ENCODE results near the gene DOCK6. TPM values are rescaled to one million over a fixed set of nuclear protein-coding genes. Genes with fewer than 3 reads are reported as not detected.

The DOCK6 gene
- total RNA-seq, 1 experiment from 2014 or later = 23.6 TPM

GRCh38 chr19:11248852-11249251 is 13.5 kb downstream of the DOCK6 start:
- no peak for DNase-seq (ENCODE audit: low spot score)
- in situ Hi-C loops (cut with HindIII; ENCODE audit: low sequenced_read_pairs) = no loop called here

- in situ Hi-C loops (cut with HindIII; ENCODE audit: low sequenced_read_pairs) = no loop called here
- DNase-seq (ENCODE audit: low spot score) = no peak
Measured at GRCh38 chr19:11247934-11248333, 14.4 kb downstream of the DOCK6 start.

GRCh38 chr19:11247391-11247790 is 14.9 kb downstream of the DOCK6 start:
- in situ Hi-C loops (cut with HindIII; ENCODE audit: low sequenced_read_pairs) = no loop called here
- DNase-seq (ENCODE audit: low spot score) = no peak

GRCh38 chr19:11246941-11247340 is 15.4 kb downstream of the DOCK6 start:
- in situ Hi-C loops (cut with HindIII; ENCODE audit: low sequenced_read_pairs) = no loop called here
- DNase-seq (ENCODE audit: low spot score) = no peak

- no peak for DNase-seq (ENCODE audit: low spot score)
- in situ Hi-C loops (cut with HindIII; ENCODE audit: low sequenced_read_pairs) = no loop called here
Measured at GRCh38 chr19:11244846-11245589, 17.3 kb downstream of the DOCK6 start.

GRCh38 chr19:11243798-11244169 is 18.5 kb downstream of the DOCK6 start:
- in situ Hi-C loops (cut with HindIII; ENCODE audit: low sequenced_read_pairs) = no loop called here
- no peak for DNase-seq (ENCODE audit: low spot score)

- in situ Hi-C loops (cut with HindIII; ENCODE audit: low sequenced_read_pairs) = no loop called here
- peak; percentile 43 for DNase-seq (ENCODE audit: low spot score)
Measured at GRCh38 chr19:11242864-11243797, 19.2 kb downstream of the DOCK6 start.

- in situ Hi-C loops (cut with HindIII; ENCODE audit: low sequenced_read_pairs) = no loop called here
- DNase-seq (ENCODE audit: low spot score) = no peak
Measured at GRCh38 chr19:11242025-11242424, 20.3 kb downstream of the DOCK6 start.

GRCh38 chr19:11240008-11240444 is 22.3 kb downstream of the DOCK6 start:
- no peak for DNase-seq (ENCODE audit: low spot score)
- in situ Hi-C loops (cut with HindIII; ENCODE audit: low sequenced_read_pairs) = no loop called here

- no peak for DNase-seq (ENCODE audit: low spot score)
- in situ Hi-C loops (cut with HindIII; ENCODE audit: low sequenced_read_pairs) = no loop called here
Measured at GRCh38 chr19:11239377-11240000, 22.8 kb downstream of the DOCK6 start, which contains the start of gene ANGPTL8. Gene ANGPTL8 (plus strand): TSS chr19:11239619. CDS start chr19:11239638, 19 bp downstream.

- in situ Hi-C loops (cut with HindIII; ENCODE audit: low sequenced_read_pairs) = no loop called here
- no peak for DNase-seq (ENCODE audit: low spot score)
Measured at GRCh38 chr19:11238781-11239376, 23.4 kb downstream of the DOCK6 start.

- DNase-seq (ENCODE audit: low spot score) = no peak
Measured at GRCh38 chr19:11238041-11238440, 24.3 kb downstream of the DOCK6 start.

GRCh38 chr19:11237321-11237720 is 25.0 kb downstream of the DOCK6 start:
- DNase-seq (ENCODE audit: low spot score) = no peak
- in situ Hi-C loops (cut with HindIII; ENCODE audit: low sequenced_read_pairs) = no loop called here

More at GRCh38 chr19:11238041-11238440, 24.3 kb downstream of the DOCK6 start:
- in situ Hi-C loops (cut with HindIII; ENCODE audit: low sequenced_read_pairs) = no loop called here

GRCh38 chr19:11236324-11237301 is 25.7 kb downstream of the DOCK6 start:
- in situ Hi-C loops (cut with HindIII; ENCODE audit: low sequenced_read_pairs) = no loop called here
- no peak for DNase-seq (ENCODE audit: low spot score)

- no peak for DNase-seq (ENCODE audit: low spot score)
- in situ Hi-C loops (cut with HindIII; ENCODE audit: low sequenced_read_pairs) = no loop called here
Measured at GRCh38 chr19:11234486-11235075, 27.7 kb downstream of the DOCK6 start.

- in situ Hi-C loops (cut with HindIII; ENCODE audit: low sequenced_read_pairs) = no loop called here
- DNase-seq (ENCODE audit: low spot score) = no peak
Measured at GRCh38 chr19:11233073-11233472, 29.3 kb downstream of the DOCK6 start.

- in situ Hi-C loops (cut with HindIII; ENCODE audit: low sequenced_read_pairs) = no loop called here
Measured at GRCh38 chr19:11232555-11232954, 29.8 kb downstream of the DOCK6 start.

More at GRCh38 chr19:11232555-11232954, 29.8 kb downstream of the DOCK6 start:
- no peak for DNase-seq (ENCODE audit: low spot score)

Data from G401 (cell line).